ENCODE measurements around the gene PDGFC.

The PDGFC gene

GRCh38 chr4:156971676-156972378 is at the start of gene PDGFC:
Gene PDGFC, minus strand, starts transcription at chr4:156971799. Its CDS starts 896 bp downstream, at chr4:156970903.
- DNase-seq = no peak

DNA sequence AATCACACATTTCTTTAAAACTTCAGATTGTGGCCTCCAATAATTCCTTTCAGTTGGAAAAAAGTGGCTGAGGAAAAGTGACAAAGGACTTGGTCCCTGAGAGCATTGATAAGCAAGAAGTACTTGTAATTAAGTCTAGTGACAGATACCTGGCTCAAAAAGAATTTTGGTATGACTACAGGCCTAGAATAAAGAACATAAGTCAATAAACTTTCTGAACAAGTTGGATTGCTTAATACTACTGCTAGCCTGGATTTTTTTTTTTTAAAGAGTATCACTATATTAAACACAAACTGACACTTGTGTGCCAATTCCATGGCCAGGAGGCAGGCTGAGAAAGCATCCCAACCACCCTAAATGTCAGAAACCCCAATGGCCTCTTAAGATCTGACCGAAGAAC is 49.3 kb upstream of the PDGFC start:
- DNase-seq = no peak

DNA sequence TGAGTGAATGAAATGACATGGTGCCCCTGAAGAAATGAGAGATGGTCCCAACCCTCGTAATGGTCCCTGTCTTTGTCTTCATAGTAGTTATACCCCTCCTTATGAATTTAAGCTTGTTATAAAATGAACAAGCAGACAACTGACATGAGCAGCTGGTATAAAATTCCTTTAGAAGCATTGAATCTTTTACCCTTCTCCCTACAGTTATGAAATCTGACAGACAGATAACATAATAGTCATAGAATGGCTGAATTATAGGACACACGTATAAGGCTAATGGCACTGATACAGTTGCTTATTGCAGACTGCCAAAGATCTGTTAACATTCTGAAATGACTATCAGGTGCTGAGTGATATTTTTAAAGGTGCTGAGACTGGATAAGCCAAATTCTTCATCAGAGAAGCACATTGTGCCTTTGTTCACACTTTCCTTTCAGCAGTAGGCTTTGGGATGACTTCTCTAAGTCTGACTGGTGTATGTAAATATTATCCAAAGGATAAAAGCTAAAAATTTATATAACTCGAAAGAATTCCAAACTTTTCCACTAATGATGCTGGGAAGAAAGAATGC is 47.4 kb upstream of the PDGFC start:
- DNase-seq = no peak

- no peak for DNase-seq
These were observed 43.3 kb upstream of the PDGFC start for GRCh38 chr4:157014621-157015591.

DNA sequence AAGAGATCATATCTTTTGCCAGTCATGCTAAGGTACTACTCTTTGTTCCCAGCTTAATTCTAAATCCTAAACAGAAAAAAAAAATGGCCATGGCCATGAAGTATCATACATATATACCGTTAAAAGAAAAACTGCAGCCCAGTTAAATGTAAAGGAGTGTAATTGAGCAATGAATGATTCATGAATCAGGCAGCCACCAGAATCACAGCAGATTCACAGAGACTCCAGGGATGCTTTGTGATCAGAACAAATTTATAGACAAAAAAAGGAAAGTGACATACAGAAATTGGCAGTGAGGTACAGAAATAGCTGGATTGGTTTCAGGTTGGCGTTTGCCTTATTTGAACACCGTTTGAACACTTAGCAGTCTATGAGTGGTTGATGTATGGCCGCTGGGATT is 42.1 kb upstream of the PDGFC start:
- no peak for DNase-seq

DNA sequence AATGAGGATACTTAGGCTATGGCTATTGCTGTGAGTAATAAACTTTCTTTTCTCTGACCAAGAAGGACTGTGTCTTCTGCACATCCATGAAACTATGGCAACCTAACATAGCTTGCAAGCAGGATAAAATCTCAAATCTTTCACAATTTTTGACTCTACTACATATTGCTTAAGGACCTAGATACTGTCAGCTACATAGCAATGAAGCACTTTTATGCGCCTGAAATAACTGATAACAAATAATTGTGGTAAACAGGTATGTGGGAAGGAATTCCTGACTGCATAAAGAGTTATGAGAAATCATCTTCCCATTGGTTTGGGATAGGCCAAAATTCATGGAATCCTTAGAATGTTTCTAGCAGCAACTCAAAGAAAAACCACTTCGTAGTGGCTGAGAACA is 41.2 kb upstream of the PDGFC start:
- no peak for DNase-seq

DNA sequence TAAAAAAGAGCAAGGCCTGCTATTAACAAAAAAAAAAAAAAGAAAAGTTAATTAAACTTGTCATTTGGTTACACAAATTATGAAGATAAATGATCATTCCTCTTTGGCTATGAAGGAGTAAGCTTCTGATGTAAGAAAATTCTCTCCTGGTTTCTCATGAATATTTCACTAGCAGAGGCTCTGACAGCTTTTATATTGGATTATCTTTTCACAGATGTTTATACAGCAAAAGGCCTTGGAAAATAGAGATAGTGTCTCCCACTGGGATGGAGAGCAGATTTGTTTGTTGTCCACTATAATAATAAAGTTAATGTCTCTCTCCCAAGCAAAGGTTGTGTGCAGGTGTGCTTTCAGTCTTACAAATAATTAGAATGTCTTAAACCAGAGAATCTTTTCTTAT is 40.7 kb upstream of the PDGFC start:
- DNase-seq = no peak

GRCh38 chr4:157010630-157011029 is 39.0 kb upstream of the PDGFC start:
- no peak for DNase-seq

DNA sequence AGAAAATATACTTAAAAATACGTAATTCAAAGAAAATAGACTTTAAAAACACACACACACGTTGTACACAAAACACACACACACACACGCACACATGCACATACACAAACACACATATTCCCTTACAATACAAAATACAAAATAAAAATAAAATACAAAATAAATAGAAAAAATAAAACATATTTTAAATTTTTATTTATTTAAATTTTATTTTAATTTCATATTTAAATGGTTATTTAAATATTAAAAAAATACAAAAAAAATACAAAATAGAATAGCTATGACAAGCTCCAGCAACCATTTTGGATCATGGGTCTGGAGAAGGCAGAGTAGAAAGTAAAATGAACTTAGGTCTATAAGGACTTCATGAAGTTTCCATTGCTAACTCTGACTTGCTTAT is 34.2 kb upstream of the PDGFC start:
- no peak for DNase-seq

- DNase-seq = no peak
These were observed 33.6 kb upstream of the PDGFC start for GRCh38 chr4:157005193-157005592.

- DNase-seq = no peak
These were observed 32.9 kb upstream of the PDGFC start for GRCh38 chr4:157004279-157005161.

GRCh38 chr4:156999175-156999517 is 27.5 kb upstream of the PDGFC start:
- DNase-seq = no peak

GRCh38 chr4:156998500-156999174 is 27.0 kb upstream of the PDGFC start:
- no peak for DNase-seq

- no peak for DNase-seq
These were observed 21.3 kb upstream of the PDGFC start for GRCh38 chr4:156992943-156993342.

GRCh38 chr4:156991161-156991560 is 19.6 kb upstream of the PDGFC start:
- no peak for DNase-seq

DNA sequence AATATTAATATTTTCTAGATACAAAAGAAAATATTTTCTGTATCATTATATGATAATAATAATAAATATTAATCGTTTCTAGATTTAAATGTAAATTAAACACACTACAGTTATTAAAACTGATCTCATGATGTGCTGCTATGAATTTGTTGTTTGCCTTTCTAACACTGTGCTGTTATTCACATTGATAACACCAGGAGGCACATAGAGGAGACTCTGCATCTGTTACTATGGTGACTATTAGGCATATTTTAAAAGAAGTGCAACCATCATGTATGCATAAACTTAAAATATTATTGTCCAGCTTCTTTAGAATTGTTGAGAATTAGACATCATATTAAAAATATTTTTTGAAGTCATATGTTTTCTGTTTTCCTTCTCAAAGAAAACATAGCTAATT is 11.8 kb upstream of the PDGFC start:
- no peak for DNase-seq

DNA sequence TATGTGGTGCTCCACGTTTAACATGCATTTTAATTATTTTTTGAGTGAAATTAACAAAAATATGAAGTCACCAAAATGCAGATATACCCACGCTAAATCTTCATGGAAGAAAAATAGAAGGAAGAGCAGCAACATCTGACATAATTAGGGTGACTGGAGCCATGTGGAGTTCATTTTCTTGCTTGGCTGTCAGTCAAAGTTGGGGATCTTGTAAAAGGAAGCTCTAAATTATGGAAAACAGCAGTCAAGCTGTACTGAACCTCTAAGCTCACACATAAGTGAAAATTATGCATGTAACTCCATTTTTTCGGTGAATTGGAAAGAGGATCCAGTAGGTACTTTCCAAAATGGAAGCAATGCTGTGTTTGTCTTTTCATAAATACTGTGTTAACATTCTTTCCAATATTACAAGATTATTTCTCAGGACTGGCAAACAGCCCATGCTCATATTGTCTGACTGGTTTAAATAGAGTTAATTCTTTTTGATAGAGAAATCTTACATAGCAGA is 9.7 kb upstream of the PDGFC start:
- no peak for DNase-seq

- no peak for DNase-seq
These were observed 6.0 kb upstream of the PDGFC start for GRCh38 chr4:156977435-156978160.

DNA sequence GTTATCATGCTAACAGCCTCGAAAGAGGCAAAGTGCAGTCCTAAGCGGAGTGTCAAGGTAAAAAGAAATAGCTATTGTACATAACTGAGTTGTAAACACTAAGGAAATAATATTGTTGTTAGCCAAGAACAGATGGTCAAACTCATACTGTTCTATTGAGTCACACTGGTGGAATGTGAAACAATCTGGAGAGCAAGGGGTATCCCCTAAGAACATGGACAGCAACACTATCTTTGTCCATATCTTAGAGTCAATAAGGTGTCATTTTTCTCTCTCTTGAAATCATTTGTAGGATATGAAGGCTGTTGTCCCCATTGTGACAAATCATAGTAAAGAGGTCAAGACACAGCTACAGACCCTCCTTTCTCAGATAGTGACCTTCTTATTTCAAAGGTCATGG is 4.5 kb upstream of the PDGFC start:
- no peak for DNase-seq

DNA sequence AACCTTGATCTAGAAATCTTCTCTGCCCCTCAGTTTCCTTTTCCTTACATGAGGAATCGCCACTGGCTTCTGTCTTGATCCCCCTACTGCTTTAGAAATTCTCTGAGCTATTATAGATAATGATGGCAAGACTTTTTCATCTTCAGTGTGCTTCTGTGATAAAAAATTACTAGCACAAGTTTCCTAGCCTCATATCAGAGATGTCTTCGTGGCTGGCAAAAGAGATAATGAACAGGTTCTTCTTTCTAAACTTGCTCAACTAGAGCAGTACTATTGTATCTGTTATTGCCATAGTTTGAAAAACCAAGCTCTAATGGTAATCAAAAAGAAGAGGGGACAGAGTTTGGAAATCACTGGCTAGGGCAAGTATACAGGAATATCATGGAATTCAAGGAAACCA is 4.1 kb upstream of the PDGFC start:
- no peak for DNase-seq

DNA sequence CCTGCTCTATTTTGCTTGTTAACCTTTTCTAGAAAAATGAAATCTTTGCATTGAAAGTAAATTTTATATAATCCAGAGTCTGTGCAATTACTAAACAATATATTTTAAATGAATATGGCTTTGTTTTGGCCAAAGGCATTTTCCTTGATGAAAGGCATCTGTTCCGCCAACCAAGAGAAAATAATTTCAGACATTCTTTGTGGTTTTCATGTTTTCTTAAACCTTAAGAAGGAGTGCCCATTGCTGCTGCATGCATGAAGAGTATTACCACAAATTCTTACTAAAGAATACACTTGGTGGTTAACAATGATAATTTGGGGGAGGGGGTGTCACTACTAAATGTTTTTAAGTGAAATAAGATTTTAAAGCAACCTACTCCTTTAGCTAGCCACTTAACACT is 2.7 kb upstream of the PDGFC start:
- DNase-seq = no peak

All from activated naive CD4-positive, alpha-beta T cell treated with anti-CD3 and anti-CD28 coated beads, Interleukin-2, amount 50 U/mL, for 16 hours (primary cell).